Stimulated activated CD8-positive, alpha-beta memory T cell treated with anti-CD3 and anti-CD28 coated beads, Interleukin-4, amount 100 ng/mL, for 4 hours (primary cell): ENCODE results near the gene CCDC85B.

ENCODE experiments used
- DNase-seq, 2 donors: peaks; one replicate each; pipeline ENCODE4 v3.0.0-alpha.2; 2020; ENCODE audit warnings: low read depth in 2 of 2, low spot score in 1 of 2

The CCDC85B gene

DNA sequence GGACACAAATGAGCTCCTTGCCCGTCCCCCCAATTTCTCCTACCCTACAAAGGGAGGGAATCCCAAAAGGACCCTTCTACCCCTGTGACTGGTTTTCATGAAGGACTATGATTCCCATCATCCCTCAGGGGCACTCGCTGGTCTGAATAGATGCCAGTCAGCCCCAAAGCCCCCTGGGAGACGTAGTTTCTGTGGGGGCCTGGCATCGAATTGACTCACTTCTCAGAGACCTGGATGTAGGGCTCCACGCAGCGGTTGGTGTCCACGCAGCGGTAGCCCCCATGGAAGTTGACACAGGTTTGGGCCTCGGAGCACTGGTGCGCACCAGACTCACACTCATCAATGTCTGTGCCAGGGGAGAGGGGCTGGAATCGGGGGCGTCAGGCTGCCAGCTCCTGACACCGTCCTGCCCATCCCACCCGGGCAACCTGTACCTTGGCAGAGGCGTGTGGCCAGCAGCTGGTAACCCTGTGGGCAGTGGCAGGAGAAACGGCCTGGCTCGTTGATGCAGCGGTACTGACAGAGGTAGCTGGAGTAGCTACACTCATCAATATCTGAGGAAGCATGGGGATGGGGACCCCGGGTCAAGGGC is 22.3 kb upstream of the CCDC85B start:
- DNase-seq, result no peak

DNA sequence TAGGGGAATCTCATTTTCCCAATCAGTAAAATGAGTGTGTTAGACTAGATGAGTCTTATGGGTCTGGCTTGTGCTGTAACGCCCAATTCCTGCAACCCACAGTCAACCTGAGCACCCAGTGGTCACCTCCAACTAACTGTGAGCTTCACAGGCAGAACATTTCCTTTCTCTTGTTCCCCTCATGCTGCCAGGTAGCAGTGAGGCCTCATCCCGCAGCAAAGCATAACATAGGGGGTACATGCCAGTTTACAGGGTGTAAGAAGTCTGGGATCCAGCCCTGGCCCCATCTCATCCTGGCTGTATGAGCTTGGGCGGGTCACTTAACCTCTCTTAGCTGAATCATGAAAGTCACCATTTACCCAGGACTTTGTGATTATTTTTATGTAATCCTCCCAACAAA is 21.6 kb upstream of the CCDC85B start:
- no peak for DNase-seq

DNA sequence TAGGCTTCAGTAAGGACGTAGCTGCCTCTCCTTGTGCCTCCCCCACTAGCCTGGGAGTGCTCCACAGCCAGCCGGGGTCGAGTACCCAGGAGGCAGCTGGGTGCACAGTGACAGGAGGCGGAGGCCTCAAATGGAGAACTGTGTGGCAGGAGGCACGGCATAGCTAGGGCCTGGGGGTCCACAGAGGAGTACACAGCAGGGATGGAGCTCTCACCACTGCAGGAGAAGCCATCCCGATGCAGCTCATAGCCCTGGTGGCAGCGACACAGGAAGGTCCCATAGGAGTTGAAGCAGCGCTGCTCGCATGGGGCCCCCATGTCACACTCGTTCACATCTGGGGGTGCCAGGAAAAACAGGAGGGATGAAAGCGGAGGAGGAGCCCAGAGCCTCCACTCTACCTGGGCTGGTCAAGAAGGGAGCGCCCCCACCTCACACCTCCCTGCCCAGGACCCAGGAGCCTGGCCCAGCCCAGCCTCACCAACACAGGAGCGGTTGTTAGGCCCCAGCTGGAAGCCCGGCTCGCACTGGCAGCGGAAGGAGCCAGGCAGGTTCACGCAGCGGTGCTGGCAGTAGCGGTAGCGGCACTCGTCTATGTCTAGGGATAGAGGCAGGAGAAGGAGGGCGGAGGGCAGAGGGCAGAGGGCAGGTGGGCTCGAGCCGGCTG is 20.7 kb upstream of the CCDC85B start:
- no peak for DNase-seq

DNA sequence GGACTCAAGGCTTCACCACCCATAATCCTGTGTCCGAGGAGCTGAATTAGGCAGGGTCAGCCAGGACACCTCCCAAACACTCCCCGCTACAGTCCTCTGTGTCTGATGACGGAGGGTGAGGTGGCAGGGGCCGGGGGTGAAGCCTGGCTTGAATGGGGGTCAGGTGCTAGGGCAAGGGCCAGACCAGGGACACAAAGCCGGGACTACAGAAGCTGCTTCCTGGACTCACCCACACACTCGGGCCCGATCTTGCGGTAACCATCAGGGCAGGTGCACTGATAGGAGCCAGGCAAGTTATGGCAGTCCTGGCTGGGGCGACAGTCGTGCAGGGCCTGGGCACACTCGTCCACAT is 20.2 kb upstream of the CCDC85B start:
- no peak for DNase-seq

DNA sequence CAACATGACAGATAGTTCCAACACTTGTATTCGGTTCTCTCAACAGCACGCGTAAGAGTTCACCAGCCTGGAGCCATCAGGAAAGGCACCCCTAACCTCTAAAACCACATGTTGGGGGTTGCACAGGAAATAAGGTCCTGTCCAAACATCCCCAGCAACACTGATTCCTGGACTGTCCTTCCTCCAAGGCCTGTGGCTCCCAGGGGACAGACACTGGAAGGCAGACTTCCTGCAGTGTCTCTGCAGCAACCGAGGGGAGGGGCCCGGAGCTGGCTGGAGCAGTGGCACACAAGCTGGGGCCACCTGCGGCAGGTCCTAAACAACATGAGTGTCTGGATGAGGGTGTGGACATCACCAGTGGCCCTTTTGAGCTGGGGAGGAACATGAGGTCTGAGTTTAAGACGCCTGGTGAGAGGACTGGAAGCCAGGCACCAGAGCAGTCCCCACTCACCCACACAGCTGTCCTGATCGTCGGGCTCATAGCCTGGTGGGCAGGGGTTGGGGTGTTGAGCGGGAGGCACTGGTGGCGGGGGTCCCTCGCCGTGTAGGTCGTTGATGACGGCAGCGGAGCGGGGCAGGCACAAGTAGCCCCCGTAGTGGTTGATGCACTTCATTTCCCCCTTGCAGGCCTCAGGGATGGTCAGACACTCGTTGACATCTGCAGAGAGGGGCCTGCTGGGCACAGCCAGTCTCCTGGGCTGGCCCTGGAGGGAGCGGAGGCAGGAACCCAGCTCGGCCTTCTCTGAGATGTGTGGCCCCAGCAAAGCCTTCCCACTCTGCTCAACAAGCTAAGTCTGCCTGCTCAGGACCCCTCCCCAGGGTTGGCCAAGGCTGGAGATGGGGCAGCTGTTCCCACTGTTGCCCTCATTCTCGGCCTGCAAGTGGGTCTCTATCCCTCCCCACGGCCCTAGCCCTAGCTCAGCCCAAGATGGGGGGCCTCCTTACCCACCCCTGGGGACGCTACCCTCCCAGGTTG is 19.5 kb upstream of the CCDC85B start:
- DNase-seq, result no peak

DNA sequence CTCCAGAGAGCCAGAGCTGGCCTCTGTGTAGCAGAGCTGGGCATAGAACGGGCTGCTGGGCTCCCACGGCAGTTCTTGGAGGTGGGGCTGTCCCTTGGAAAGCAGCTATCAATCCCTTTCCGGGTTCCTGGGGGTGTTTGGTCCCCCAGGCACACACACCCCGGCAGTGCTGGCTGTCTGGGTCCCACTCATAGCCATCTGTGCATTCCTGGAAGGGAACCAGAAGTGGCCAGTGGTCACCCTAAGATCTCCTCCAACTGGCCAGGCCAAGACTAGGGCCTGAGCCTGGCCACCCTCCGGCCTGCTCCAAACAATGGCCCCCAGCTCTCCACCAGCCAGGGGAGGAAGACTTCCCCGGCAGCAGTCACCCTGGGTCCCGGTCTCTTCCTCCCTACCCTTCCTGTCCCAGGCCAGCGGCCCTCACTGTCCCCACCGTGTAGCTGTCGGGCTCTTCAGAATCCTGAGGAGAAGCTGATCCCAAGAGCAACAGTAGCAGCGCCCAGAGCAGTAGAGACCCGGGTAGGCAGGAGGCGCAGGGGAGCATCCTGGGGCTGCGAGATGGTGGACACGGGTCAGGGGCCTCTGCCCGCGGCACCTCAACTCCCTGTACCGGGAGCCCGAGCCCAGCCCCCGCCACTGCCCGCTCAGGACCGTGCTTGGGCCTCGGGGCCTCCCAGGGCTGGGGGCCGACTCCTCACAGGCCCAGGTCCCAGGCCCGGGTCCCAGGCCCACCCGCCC is 18.5 kb upstream of the CCDC85B start:
- DNase-seq, result no peak

DNA sequence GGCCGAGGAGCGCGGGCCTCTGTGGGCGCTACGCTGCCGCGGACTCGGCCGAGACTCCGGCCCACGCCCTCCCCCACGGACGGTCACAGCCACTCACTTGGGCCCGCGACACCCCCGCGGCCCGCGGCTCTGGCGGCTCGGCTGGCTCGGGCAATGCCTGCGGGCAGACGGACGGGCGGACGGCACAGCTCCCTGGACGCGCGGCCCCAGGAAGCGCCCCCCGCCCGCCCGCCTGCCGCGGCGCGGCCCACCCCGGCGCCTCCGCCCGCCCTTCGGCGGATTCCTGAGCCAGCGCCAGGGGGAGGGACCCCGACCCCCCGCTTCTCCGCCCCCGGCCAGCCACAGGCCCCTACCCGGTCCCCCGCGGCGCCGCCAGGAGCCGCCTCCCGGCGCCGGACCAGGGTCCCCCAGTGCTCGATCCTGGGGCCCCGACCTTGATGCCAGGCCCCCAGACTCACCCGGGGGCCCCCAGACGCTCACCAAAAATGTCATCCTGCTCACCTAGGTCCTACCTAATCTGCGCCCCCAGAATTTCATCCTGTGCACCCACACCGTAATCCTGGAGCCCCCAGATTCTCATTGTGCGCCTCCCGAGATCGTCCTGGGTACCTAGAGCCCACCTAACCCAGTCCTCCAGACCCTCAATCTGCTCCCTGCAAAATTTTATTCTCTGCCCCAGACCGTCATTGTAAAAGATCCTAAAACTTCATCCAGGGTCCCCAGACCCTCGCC is 17.7 kb upstream of the CCDC85B start, which contains the start of gene EFEMP2:
EFEMP2 (minus strand) TSS at position 215 of the 732 bp plus-strand sequence. CDS start 446 bp downstream, outside the sequence.
- no peak for DNase-seq

DNA sequence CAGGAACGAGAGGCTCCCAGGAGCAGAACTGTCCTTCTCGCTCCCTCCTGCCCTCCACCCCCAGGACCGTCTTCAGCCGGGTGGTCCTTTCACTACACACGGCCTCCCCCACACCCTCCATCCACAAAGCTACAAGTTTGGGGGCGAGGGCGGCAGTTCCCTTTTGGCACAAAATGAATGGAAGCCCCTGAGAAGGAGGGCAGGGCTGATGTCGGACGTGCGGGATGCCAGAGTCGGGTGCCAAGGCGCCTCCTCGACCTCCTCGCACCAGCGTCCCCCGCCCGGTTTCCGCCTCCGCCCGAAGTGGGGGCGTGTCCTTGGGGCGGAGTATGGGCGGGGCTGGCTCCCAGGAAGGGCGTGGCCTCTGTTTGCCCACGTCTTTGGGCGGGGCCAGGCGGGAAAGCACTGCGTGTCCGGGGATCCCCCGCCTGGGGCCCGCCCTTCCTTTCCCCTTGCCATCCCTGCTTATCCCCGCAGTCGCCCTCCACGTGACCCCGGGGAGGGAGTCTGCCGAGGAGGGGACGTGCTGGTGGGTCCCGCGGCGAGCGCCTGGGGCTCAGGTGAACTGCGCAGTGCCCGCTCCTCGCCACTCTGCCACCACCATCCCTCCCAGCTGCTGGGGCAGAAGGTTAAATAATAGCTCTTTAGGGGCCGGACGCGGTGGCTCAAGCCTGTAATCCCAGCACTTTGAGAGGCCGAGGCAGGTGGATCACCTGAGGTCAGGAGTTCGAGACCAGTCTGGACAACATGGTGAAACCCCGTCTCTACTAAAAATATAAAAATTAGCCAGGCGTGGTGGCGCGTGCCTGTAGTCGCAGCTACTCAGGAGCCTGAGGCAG is 16.9 kb upstream of the CCDC85B start:
- peak; percentile 88 to 95 for DNase-seq

DNA sequence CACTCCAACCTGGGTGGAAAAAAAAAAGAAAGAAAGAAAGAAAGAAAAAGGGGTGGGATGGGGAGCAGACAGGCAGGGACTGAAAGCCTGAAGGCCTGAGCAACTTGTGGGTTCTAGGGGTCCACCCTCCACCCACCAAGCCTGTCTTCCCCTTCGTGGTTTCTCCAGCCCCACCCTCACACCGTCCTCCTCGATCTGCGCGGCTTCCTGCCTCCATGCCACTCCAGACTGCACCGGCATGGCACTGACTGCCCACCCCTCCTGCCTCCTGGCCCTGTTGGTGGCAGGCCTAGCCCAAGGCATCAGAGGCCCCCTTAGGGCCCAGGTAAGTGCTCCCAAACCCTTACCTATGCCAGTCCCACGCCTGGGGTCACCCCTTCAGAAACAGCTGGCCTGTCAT is 10.9 kb upstream of the CCDC85B start, which contains the start of gene CTSW:
CTSW (plus strand) TSS at position 221 of the 400 bp plus-strand sequence; CDS start at position 239, 18 bp downstream.
- no peak for DNase-seq

DNA sequence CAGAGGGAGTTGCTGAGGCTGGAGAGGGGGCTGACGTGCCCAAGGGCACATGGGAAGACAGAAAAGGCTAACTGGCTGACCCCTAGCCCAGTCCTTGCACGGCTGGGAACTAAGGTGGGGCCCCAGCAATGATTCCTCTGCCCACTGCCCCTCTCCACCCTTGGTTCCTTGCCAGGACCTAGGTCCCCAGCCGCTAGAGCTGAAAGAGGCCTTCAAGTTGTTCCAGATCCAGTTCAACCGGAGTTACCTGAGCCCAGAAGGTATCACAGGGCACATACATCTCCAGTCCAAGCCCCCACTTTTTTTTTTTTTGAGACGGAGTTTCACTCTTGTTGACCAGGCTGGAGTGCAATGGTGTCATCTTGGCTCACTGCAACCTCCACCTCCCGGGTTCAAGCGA is 10.4 kb upstream of the CCDC85B start:
- no peak for DNase-seq

DNA sequence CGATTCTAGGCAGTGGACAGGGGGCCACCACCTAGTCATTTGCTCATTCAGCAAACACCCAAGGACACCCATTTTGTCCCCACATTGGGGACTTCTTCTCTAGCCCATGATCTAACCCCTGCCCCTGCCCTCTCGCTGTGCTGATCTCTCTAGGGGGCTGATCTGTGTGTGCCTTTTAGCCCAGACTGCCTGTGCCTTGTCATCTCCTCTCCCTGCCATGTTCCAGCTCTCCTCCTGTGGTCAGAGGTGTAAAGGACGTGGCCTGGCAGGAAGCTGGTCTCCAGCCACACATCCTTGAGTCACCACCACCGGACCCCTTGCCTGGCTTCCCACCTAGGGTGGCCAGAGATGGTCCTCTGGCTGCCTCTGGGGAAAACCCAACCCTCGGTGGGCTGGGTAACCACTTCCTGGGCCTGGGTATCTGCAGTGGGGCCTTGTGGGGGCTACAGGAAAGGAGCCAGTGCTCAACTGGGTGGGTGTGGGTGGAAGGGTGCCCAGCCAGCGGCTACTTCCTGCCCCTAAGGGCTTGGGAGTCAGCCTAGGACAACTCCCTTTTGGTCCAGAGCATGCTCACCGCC is 9.5 kb upstream of the CCDC85B start:
- no peak for DNase-seq

DNA sequence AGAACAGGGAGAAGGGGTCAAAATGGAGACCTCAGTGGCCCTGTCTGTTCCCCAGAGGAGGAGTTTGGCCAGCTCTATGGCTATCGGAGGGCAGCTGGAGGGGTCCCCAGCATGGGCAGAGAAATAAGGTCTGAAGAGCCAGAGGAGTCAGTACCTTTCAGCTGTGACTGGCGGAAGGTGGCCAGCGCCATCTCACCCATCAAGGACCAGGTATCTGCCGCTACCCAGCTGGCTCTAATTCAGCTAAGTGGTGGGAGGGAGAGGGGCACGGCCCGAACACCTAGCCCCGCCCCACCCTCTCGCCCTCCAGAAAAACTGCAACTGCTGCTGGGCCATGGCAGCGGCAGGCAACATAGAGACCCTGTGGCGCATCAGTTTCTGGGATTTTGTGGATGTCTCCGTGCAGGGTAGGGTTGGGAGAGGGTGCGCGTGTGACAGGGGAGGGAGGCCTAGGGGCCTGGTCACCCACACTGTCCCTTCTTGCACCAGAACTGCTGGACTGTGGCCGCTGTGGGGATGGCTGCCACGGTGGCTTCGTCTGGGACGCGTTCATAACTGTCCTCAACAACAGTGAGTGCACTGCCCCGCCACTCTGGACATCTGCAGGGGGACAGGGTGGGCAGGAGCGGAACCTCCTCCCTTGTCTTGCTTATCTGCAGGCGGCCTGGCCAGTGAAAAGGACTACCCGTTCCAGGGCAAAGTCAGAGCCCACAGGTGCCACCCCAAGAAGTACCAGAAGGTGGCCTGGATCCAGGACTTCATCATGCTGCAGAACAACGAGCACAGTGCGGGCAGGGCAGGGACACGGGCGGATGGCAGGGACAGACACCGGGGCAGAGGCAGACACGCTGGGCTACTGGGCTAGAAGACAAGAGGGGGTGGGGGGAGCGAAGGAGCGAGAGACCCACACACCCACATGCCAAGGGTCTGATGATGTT is 8.1 kb upstream of the CCDC85B start:
- no peak for DNase-seq

DNA sequence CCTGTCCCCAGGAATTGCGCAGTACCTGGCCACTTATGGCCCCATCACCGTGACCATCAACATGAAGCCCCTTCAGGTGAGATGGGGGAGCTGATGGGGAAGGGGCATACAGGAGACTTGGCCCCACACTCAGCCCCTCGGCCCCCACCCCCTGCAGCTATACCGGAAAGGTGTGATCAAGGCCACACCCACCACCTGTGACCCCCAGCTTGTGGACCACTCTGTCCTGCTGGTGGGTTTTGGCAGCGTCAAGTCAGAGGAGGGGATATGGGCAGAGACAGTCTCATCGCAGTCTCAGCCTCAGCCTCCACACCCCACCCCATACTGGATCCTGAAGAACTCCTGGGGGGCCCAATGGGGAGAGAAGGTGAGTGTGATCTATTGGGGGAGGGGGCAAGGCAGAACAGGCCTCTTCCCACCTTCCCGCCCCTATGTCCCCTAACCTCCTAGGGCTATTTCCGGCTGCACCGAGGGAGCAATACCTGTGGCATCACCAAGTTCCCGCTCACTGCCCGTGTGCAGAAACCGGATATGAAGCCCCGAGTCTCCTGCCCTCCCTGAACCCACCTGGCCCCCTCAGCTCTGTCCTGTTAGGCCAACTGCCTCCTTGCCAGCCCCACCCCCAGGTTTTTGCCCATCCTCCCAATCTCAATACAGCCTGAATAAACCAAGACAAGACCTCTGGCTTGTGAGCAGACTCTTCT is 7.3 kb upstream of the CCDC85B start:
- no peak for DNase-seq

DNA sequence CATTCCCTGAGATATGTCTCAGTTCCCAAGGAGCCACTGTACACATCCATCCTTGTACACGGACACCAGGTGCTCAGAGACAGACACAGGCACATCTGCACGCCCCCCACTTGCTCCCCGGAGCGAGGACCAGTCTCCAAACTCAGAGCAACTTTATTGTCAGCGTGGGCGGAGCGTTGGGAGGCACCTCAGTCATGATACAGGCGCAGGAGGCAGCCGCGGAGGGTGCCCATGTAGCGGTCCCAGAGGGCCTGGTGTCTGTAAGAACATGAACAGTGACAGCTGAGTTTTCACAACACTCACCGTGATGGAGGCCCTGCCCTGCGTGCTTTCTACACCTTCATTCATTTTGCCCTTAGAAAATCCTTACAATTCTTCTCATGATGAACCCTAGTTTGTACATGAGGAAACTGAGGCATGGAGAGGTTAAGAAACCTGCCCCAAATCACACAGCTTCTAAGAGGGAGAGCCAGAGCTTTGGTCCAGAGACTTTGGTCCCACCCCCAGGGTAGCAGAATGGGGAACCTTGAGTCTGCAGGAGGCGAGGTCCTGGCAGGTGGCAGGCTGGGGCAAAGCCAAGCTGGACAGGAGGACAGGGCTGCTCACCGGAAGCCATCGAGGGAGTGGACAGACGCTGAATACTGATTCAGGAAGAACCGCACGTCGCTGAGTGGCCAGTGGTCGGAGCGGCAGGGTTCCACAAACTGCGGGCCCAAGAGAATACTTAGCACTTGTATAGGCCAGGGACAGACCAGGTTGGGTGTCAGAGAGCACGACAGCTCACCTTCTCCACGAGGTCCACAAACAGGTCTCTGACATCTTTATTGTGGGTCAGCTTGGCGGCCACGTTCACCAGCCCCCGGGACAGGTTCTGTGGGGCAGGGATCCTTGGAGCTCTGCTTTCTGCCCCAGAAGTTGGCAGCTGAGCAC is 6.4 kb upstream of the CCDC85B start:
- DNase-seq, result no peak

DNA sequence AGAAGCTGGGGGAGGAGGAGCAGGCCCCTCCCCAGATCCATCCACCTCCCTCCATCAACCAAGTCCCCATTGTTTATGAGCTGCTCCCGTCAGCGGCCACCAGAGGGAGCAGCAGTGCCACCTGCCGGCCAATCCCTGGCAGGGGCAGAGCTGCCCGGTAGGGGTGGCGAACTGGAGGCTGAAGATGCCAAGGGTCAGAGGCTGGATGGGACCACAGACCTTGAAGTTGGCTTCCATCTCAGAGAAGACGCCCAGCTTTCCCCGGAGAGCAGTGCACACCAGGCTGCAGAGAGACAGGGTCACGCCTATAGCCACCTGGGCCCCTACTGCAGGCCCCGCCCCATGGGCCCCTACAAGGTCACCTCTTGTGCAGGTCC is 5.8 kb upstream of the CCDC85B start:
- peak in 1 of 2 donors; percentile 59 for DNase-seq

DNA sequence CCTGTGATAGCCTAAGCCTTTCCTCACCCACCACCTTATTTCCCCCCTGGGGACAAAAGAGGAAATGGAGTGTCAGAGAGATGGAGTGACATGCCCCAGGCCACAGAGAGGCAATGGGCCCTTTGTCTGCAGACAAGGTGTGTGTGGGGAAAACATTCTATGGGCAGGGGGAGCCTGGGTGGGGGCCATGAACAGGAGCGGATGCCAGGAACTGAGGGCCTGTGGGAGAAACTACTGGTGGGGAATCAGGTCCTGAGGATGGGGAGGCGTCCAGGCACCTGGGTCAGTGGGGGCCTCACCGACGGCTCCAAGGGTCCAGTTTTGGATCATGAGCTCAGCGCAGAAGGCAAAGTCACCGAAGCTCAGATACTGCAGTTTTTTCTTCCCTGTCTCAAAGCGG is 5.2 kb upstream of the CCDC85B start:
- DNase-seq, result no peak
